ENCODE measurements around the gene CERCAM. TPM values are rescaled to one million over a fixed set of nuclear protein-coding genes. Genes with fewer than 3 reads are reported as not detected.

CERCAM gene
- total and polyA plus RNA-seq, 2 of the 4 experiments (the other 2 are of a cell fraction), result 15.1 to 118 TPM

GRCh38 chr9:128420060-128420650, 502 bp upstream of the CERCAM start:
- ATAC-seq (ENCODE audit: low read depth), result peak; percentile 89
- in situ Hi-C loops (cut with MboI; ENCODE audit: low sequenced_read_pairs) (no loop called here), dilution Hi-C loops (cut with HindIII; ENCODE audit: low sequenced_read_pairs, unreplicated experiment) (no loop called here), intact Hi-C loops (cut with micrococcal nuclease) (no loop called here)
- H4K5ac ChIP-seq (ENCODE audit: low read depth, low read length), result peak overlapping the region; percentile 26; the same call in 1 of the 2 replicates
- H3K27me3 ChIP-seq (ENCODE audit: control insufficient read depth, insufficient read depth, low read length), result peaks cover 10% of the 10 kb centered on the region
- peak overlapping the region; percentile 41 for H3K27ac ChIP-seq (ENCODE audit: insufficient read depth, low read length)
- ChIA-PET CTCF (interaction anchor here (0.5 to 2.5 kb wide), 9 partner anchors 9 to 513 kb away, joined by 3 to 16 read pairs (median 5); no protein-coding TSS in a partner anchor), POLR2A (ENCODE audit: unreplicated experiment) (interaction anchor here (0.5 kb wide), 1 partner anchor 143 kb away, joined by 4 read pairs; no protein-coding TSS in a partner anchor)
- 1% methylated on average over 40 of the region's 59 CpGs; no CpG with 5 or more reads in 1 of the 2 experiments for WGBS, 2 experiments (ENCODE audit: extremely low coverage in 2 of 2, insufficient read length in 1 of 2)
- peaks cover 4 to 20% of the 10 kb centered on the region in 2 experiments; a peak in 3 of 4 replicates for H3K79me1 ChIP-seq (ENCODE audit: low read depth in 1 of 2, low read length in 2 of 2)
- H3K23ac ChIP-seq (ENCODE audit: low read depth, low read length), result no peak overlapping the region
- H4K20me1 ChIP-seq (ENCODE audit: insufficient read depth, low read length), result no peaks in the 10 kb centered on the region
- H2BK5ac ChIP-seq (ENCODE audit: low read depth, low read length, poor library complexity, severe bottlenecking), result peak overlapping the region; percentile 74
- TF ChIP-seq RFX5 (IDR thresholded peaks at IDR 0.05; ENCODE audit: low read depth, low read length) (no peak), CTCF (conservative IDR thresholded peaks at IDR 0.05; ENCODE audit: low read depth, low read length) (peak; percentile 77), FOS (IDR thresholded peaks at IDR 0.05; ENCODE audit: low read depth, low read length) (no peak), MXI1 (IDR thresholded peaks at IDR 0.05; ENCODE audit: borderline replicate concordance, low read depth, low read length) (peak; percentile 67; the same call in 1 of the 2 replicates), RAD21 (IDR thresholded peaks at IDR 0.05; ENCODE audit: low read length) (peak; percentile 31), POLR2A (IDR thresholded peaks at IDR 0.05; ENCODE audit: low read depth, low read length) (no peak), MAZ (IDR thresholded peaks at IDR 0.05; ENCODE audit: borderline replicate concordance, low read depth, low read length) (peak; percentile 87; the same call in 1 of the 2 replicates), SMC3 (IDR thresholded peaks at IDR 0.05; ENCODE audit: low read depth, low read length) (peak; percentile 46), RCOR1 (IDR thresholded peaks at IDR 0.05; ENCODE audit: insufficient replicate concordance, low read length) (no peak)
- peak overlapping the region; percentile 96 for H3K4me3 ChIP-seq (ENCODE audit: insufficient read depth, low read depth, low read length)
- no TSS peak for BruUV-seq (replicated peaks)
- peak overlapping the region; percentile 99 for H2AK9ac ChIP-seq (replicated peaks; ENCODE audit: low read depth, low read length, poor library complexity)
- peak overlapping the region; percentile 87 to 94; a peak in 3 of 4 replicates for H4K8ac ChIP-seq (ENCODE audit: low read depth in 2 of 2, low read length in 2 of 2)
- peak overlapping the region; percentile 100 for H2AFZ ChIP-seq (replicated peaks; ENCODE audit: low read length, poor library complexity)
- H3K9ac ChIP-seq (ENCODE audit: low read depth, low read length), result peak overlapping the region; percentile 47
- H4K91ac ChIP-seq (ENCODE audit: insufficient read depth, low read depth, low read length), result peak overlapping the region; percentile 68; the same call in 1 of the 2 replicates
- peaks cover 7% of the 10 kb centered on the region for H3K4me1 ChIP-seq (ENCODE audit: control insufficient read depth, insufficient read depth, low read length)
- peak overlapping the region; percentile 8; the same call in 1 of the 2 replicates for H2BK120ac ChIP-seq (ENCODE audit: low read depth, low read length)
- H2BK20ac ChIP-seq (ENCODE audit: low read depth, low read length), result no peak overlapping the region
- no peak overlapping the region for H2AK5ac ChIP-seq (ENCODE audit: low read depth, low read length)
- DNase-seq, result peak; percentile 45
- no peaks in the 10 kb centered on the region for H3K9me3 ChIP-seq (ENCODE audit: control insufficient read depth, insufficient read depth, low read length)
- H3K9me1 ChIP-seq (ENCODE audit: insufficient read depth, low read length), result no peaks in the 10 kb centered on the region
- peaks cover 3% of the 10 kb centered on the region; the same call in 1 of the 2 replicates for H3K36me3 ChIP-seq (ENCODE audit: control insufficient read depth, insufficient read depth, low read length)
- peak overlapping the region; percentile 83 for H3K4me2 ChIP-seq (ENCODE audit: low read depth, low read length)
- H3K14ac ChIP-seq (replicated peaks; ENCODE audit: low read depth, low read length), result peak overlapping the region; percentile 70; the same call in 1 of the 2 replicates
- H2BK15ac ChIP-seq (ENCODE audit: low read depth, low read length), result no peak overlapping the region; the same call in 2 of the 3 replicates
- H3K4ac ChIP-seq (ENCODE audit: low read depth, low read length), result peak overlapping the region; percentile 80
- H3K18ac ChIP-seq (ENCODE audit: low read depth, low read length), result no peak overlapping the region
- H3K56ac ChIP-seq (ENCODE audit: extremely low read depth, insufficient read depth, low read length), result peak overlapping the region; percentile 33; the same call in 1 of the 2 replicates

Measured in IMR-90 (cell line).